ENCODE measurements around the gene TNS4. TPM values are rescaled to one million over a fixed set of nuclear protein-coding genes. Genes with fewer than 3 reads are reported as not detected.
A peak's percentile ranks its signal among the peaks of the same experiment; 100 is the strongest.

Gene TNS4
- total RNA-seq, 1 donor from 2014 or later, result not detected

- no peak overlapping the region for H3K4me2 ChIP-seq (ENCODE audit: low read length)
- Mint-ChIP-seq H3K9me3 (ENCODE audit: unreplicated experiment) (peaks cover 15% of the 10 kb centered on the region), H3K4me1 (ENCODE audit: low read depth, unreplicated experiment) (peaks cover 10% of the 10 kb centered on the region), H3K27me3 (ENCODE audit: low read depth, unreplicated experiment) (peaks cover 5% of the 10 kb centered on the region), H3K27ac (ENCODE audit: unreplicated experiment) (peak overlapping the region; percentile 30), H3K36me3 (ENCODE audit: low read depth, unreplicated experiment) (no peaks in the 10 kb centered on the region), H3K4me3 (ENCODE audit: unreplicated experiment) (no peak overlapping the region)
- peaks cover 4% of the 10 kb centered on the region for H3K27me3 ChIP-seq (ENCODE audit: insufficient read depth, low read length)
- H3K4me1 ChIP-seq (ENCODE audit: insufficient read depth, low read length), result peaks cover 15% of the 10 kb centered on the region
- no peak overlapping the region for H3K4me3 ChIP-seq (ENCODE audit: insufficient read depth, low read depth, low read length)
- DNase-seq (ENCODE audit: low read depth) (no peak), FAIRE-seq (no peak)
- H3K79me2 ChIP-seq (ENCODE audit: insufficient read depth, low read length), result no peaks in the 10 kb centered on the region
- H3K27ac ChIP-seq (ENCODE audit: low read depth, low read length), result no peak overlapping the region
- no peaks in the 10 kb centered on the region for H4K20me1 ChIP-seq (ENCODE audit: insufficient read depth, low read length)
- H3K9me3 ChIP-seq (ENCODE audit: insufficient read depth, low read depth, low read length), result no peaks in the 10 kb centered on the region
- no peak overlapping the region for H2AFZ ChIP-seq (ENCODE audit: low read depth, low read length)
- TF ChIP-seq CTCF (IDR thresholded peaks at IDR 0.05; ENCODE audit: insufficient read depth, low read depth, low read length), result no peak
- TF ChIP-seq EZH2 (IDR thresholded peaks at IDR 0.05; ENCODE audit: insufficient read depth, low read length), result no peak
- H3K36me3 ChIP-seq (ENCODE audit: insufficient read depth, low read length), result no peaks in the 10 kb centered on the region
- H3K9ac ChIP-seq (ENCODE audit: low read length), result no peak overlapping the region
Measured at GRCh38 chr17:40525294-40525693, 23.9 kb upstream of the TNS4 start.

- Histone ChIP-seq H3K36me3 (ENCODE audit: insufficient read depth, low read length) (no peaks in the 10 kb centered on the region), H3K27me3 (ENCODE audit: insufficient read depth, low read length) (peaks cover 4% of the 10 kb centered on the region), H3K27ac (ENCODE audit: low read depth, low read length) (no peak overlapping the region), H3K4me2 (ENCODE audit: low read length) (no peak overlapping the region), H2AFZ (ENCODE audit: low read depth, low read length) (no peak overlapping the region), H3K79me2 (ENCODE audit: insufficient read depth, low read length) (no peaks in the 10 kb centered on the region), H3K9ac (ENCODE audit: low read length) (no peak overlapping the region), H3K9me3 (ENCODE audit: insufficient read depth, low read depth, low read length) (no peaks in the 10 kb centered on the region), H3K4me3 (ENCODE audit: insufficient read depth, low read depth, low read length) (no peak overlapping the region), H4K20me1 (ENCODE audit: insufficient read depth, low read length) (no peaks in the 10 kb centered on the region), H3K4me1 (ENCODE audit: insufficient read depth, low read length) (peaks cover 15% of the 10 kb centered on the region)
- Mint-ChIP-seq H3K36me3 (ENCODE audit: low read depth, unreplicated experiment) (no peaks in the 10 kb centered on the region), H3K27ac (ENCODE audit: unreplicated experiment) (no peak overlapping the region), H3K4me3 (ENCODE audit: unreplicated experiment) (no peak overlapping the region), H3K4me1 (ENCODE audit: low read depth, unreplicated experiment) (peaks cover 10% of the 10 kb centered on the region), H3K27me3 (ENCODE audit: low read depth, unreplicated experiment) (peaks cover 5% of the 10 kb centered on the region), H3K9me3 (ENCODE audit: unreplicated experiment) (peaks cover 15% of the 10 kb centered on the region)
- TF ChIP-seq EZH2 (IDR thresholded peaks at IDR 0.05; ENCODE audit: insufficient read depth, low read length) (no peak), CTCF (IDR thresholded peaks at IDR 0.05; ENCODE audit: insufficient read depth, low read depth, low read length) (no peak)
- FAIRE-seq, result no peak
- DNase-seq (ENCODE audit: low read depth), result no peak
Measured at GRCh38 chr17:40524243-40524965, 23.0 kb upstream of the TNS4 start.

- Histone ChIP-seq H3K27ac (ENCODE audit: low read depth, low read length) (no peak overlapping the region), H3K9ac (ENCODE audit: low read length) (no peak overlapping the region), H3K4me3 (ENCODE audit: insufficient read depth, low read depth, low read length) (no peak overlapping the region), H4K20me1 (ENCODE audit: insufficient read depth, low read length) (no peaks in the 10 kb centered on the region), H3K27me3 (ENCODE audit: insufficient read depth, low read length) (peaks cover 4% of the 10 kb centered on the region), H3K9me3 (ENCODE audit: insufficient read depth, low read depth, low read length) (no peaks in the 10 kb centered on the region), H2AFZ (ENCODE audit: low read depth, low read length) (no peak overlapping the region), H3K4me2 (ENCODE audit: low read length) (no peak overlapping the region), H3K79me2 (ENCODE audit: insufficient read depth, low read length) (no peaks in the 10 kb centered on the region), H3K4me1 (ENCODE audit: insufficient read depth, low read length) (peaks cover 26% of the 10 kb centered on the region), H3K36me3 (ENCODE audit: insufficient read depth, low read length) (no peaks in the 10 kb centered on the region)
- FAIRE-seq, result no peak
- Mint-ChIP-seq H3K4me3 (ENCODE audit: unreplicated experiment) (no peak overlapping the region), H3K27ac (ENCODE audit: unreplicated experiment) (no peak overlapping the region), H3K4me1 (ENCODE audit: low read depth, unreplicated experiment) (peaks cover 15% of the 10 kb centered on the region), H3K36me3 (ENCODE audit: low read depth, unreplicated experiment) (no peaks in the 10 kb centered on the region), H3K9me3 (ENCODE audit: unreplicated experiment) (peaks cover 13% of the 10 kb centered on the region), H3K27me3 (ENCODE audit: low read depth, unreplicated experiment) (peaks cover 5% of the 10 kb centered on the region)
- TF ChIP-seq CTCF (IDR thresholded peaks at IDR 0.05; ENCODE audit: insufficient read depth, low read depth, low read length), result no peak
- no peak for TF ChIP-seq EZH2 (IDR thresholded peaks at IDR 0.05; ENCODE audit: insufficient read depth, low read length)
- DNase-seq (ENCODE audit: low read depth), result no peak
Measured at GRCh38 chr17:40522961-40523310, 21.5 kb upstream of the TNS4 start.

Measured in astrocyte (in vitro differentiated cells and primary cell).